Measurements from ENCODE around the gene VEGFA.

The VEGFA gene

GRCh38 chr6:43759136-43759906, 10.7 kb upstream of the VEGFA start:
- DNase-seq (ENCODE audit: low spot score), result no peak

- no peak for DNase-seq (ENCODE audit: low spot score)
Observed at GRCh38 chr6:43759907-43760206, 10.2 kb upstream of the VEGFA start.

- DNase-seq (ENCODE audit: low spot score), result no peak
Observed at GRCh38 chr6:43760210-43761168, 9.5 kb upstream of the VEGFA start.

- no peak for DNase-seq (ENCODE audit: low spot score)
Observed at GRCh38 chr6:43761666-43762409, 8.2 kb upstream of the VEGFA start.

- no peak for DNase-seq (ENCODE audit: low spot score)
Observed at GRCh38 chr6:43762410-43762768, 7.6 kb upstream of the VEGFA start.

GRCh38 chr6:43762966-43763695, 6.9 kb upstream of the VEGFA start:
- DNase-seq (ENCODE audit: low spot score), result no peak

- no peak for DNase-seq (ENCODE audit: low spot score)
Observed at GRCh38 chr6:43763812-43764522, 6.0 kb upstream of the VEGFA start.

GRCh38 chr6:43764772-43765171, 5.2 kb upstream of the VEGFA start:
- DNase-seq (ENCODE audit: low spot score), result no peak

- no peak for DNase-seq (ENCODE audit: low spot score)
Observed at GRCh38 chr6:43765776-43766499, 4.1 kb upstream of the VEGFA start.

GRCh38 chr6:43766500-43766853, 3.5 kb upstream of the VEGFA start:
- no peak for DNase-seq (ENCODE audit: low spot score)

- DNase-seq (ENCODE audit: low spot score), result no peak
Observed at GRCh38 chr6:43766964-43767461, 3.0 kb upstream of the VEGFA start.

- DNase-seq (ENCODE audit: low spot score), result no peak
Observed at GRCh38 chr6:43767553-43768505, 2.2 kb upstream of the VEGFA start.

- no peak for DNase-seq (ENCODE audit: low spot score)
Observed at GRCh38 chr6:43768506-43768860, 1.5 kb upstream of the VEGFA start.

- DNase-seq (ENCODE audit: low spot score), result no peak
Observed at GRCh38 chr6:43768983-43769525, 957 bp upstream of the VEGFA start.

GRCh38 chr6:43770372-43771209, 580 bp downstream of the VEGFA start:
- DNase-seq (ENCODE audit: low spot score), result peak; percentile 68

- peak; percentile 71 for DNase-seq (ENCODE audit: low spot score)
Observed at GRCh38 chr6:43771210-43771857, 1.3 kb downstream of the VEGFA start.

GRCh38 chr6:43771858-43772680, 2.1 kb downstream of the VEGFA start:
- DNase-seq (ENCODE audit: low spot score), result peak; percentile 83

Measured in hematopoietic multipotent progenitor cell treated with erythropoietin and hydrocortisone succinate and interleukin-3 and kit ligand, for 17 days (in vitro differentiated cells).